GM23338 (cell line): ENCODE data around the gene ME3. TPM values are rescaled to one million over a fixed set of nuclear protein-coding genes. Genes with fewer than 3 reads are reported as not detected.

ENCODE experiments used
- ATAC-seq: fragments of 200-7000 bp; cut with Tn5 transposase; 3 replicates; pipeline ENCODE4 v1.9.1; 2020
- DNase-seq: peaks from one replicate; pipeline ENCODE4 v3.0.0-alpha.2; 2015; ENCODE audit warnings: low spot score
- H2AFZ ChIP-seq: fragments of 200-600 bp; sonication (generic); 2 replicates; pipeline ENCODE4 v1.8.0; 2016; ENCODE audit warnings: antibody characterized with exemption, mild to moderate bottlenecking, moderate library complexity
- H3F3A ChIP-seq: fragments of 200-600 bp; sonication (generic); replicated peaks from 2 replicates; pipeline ENCODE4 v1.8.0; 2017; ENCODE audit warnings: antibody characterized with exemption, mixed run types, low read depth
- H3K27ac ChIP-seq: fragments of 200-600 bp; sonication (generic); 2 replicates; pipeline ENCODE4 v1.6.1; 2016; ENCODE audit warnings: low read depth
- H3K27me3 ChIP-seq: fragments of 200-600 bp; sonication (generic); 2 replicates; pipeline ENCODE4 v1.8.0; 2016; ENCODE audit warnings: mild to moderate bottlenecking, mixed run types, moderate library complexity; ENCODE audit not compliant: insufficient read depth
- H3K36me3 ChIP-seq: fragments of 200-600 bp; sonication (generic); 2 replicates; pipeline ENCODE4 v1.8.0; 2016; ENCODE audit warnings: mild to moderate bottlenecking; ENCODE audit not compliant: insufficient read depth
- H3K4me1 ChIP-seq: fragments of 200-600 bp; sonication (generic); 2 replicates; pipeline ENCODE4 v1.8.0; 2016; ENCODE audit warnings: mild to moderate bottlenecking, moderate library complexity; ENCODE audit not compliant: insufficient read depth
- H3K4me2 ChIP-seq: fragments of 200-600 bp; sonication (generic); 2 replicates; pipeline ENCODE4 v1.7.1; 2017; ENCODE audit warnings: mixed run types
- H3K4me3 ChIP-seq: fragments of 200-600 bp; sonication (generic); 2 replicates; pipeline ENCODE4 v1.6.1; 2016; ENCODE audit warnings: mixed run types
- H3K79me2 ChIP-seq: fragments of 200-600 bp; sonication (generic); replicated peaks from 2 replicates; pipeline ENCODE4 v1.8.0; 2017; ENCODE audit warnings: mild to moderate bottlenecking; ENCODE audit not compliant: insufficient read depth
- H3K9me2 ChIP-seq: fragments of 200-600 bp; sonication (generic); 2 replicates; pipeline ENCODE4 v1.8.0; 2017; ENCODE audit not compliant: insufficient read depth
- H4K20me1 ChIP-seq: fragments of 200-600 bp; sonication (generic); replicated peaks from 2 replicates; pipeline ENCODE4 v1.8.0; 2017; ENCODE audit warnings: mild to moderate bottlenecking; ENCODE audit not compliant: insufficient read depth
- H3K27ac Mint-ChIP-seq: 2 replicates; pipeline ENCODE4 v1.8.0; 2020; ENCODE audit warnings: inconsistent platforms, mild to moderate bottlenecking, moderate library complexity, mixed read lengths
- H3K27me3 Mint-ChIP-seq: 3 replicates; pipeline ENCODE4 v1.8.0; 2022; ENCODE audit warnings: low read depth, mild to moderate bottlenecking, moderate library complexity, mixed read lengths, inconsistent platforms; ENCODE audit not compliant: insufficient read depth, poor library complexity
- H3K36me3 Mint-ChIP-seq: 3 replicates; pipeline ENCODE4 v1.8.0; 2021; ENCODE audit warnings: low read depth, mild to moderate bottlenecking, inconsistent platforms, moderate library complexity, mixed read lengths
- H3K4me1 Mint-ChIP-seq: 3 replicates; pipeline ENCODE4 v1.8.0; 2020; ENCODE audit warnings: mild to moderate bottlenecking, inconsistent platforms, mixed read lengths
- H3K4me3 Mint-ChIP-seq: 3 replicates; pipeline ENCODE4 v1.8.0; 2021; ENCODE audit warnings: moderate library complexity, mild to moderate bottlenecking, inconsistent platforms, mixed read lengths
- H3K9me3 Mint-ChIP-seq: 3 replicates; pipeline ENCODE4 v1.8.0; 2020; ENCODE audit warnings: moderate library complexity, mild to moderate bottlenecking, inconsistent platforms, mixed read lengths
- CREB1 ChIP-seq: fragments of 250-450 bp; sonication (Bioruptor Pico); IDR thresholded peaks from 2 replicates; pipeline ENCODE4 v1.5.0; 2020; ENCODE audit warnings: low read depth, mild to moderate bottlenecking, moderate library complexity
- EZH2 ChIP-seq: fragments of 200-600 bp; sonication (generic); IDR thresholded peaks from one replicate; pipeline ENCODE4 v1.8.0; 2017; ENCODE audit warnings: antibody characterized with exemption, mild to moderate bottlenecking, low read depth; ENCODE audit not compliant: unreplicated experiment
- EZH2phosphoT487 ChIP-seq: fragments of 200-600 bp; sonication (generic); IDR thresholded peaks from one replicate; pipeline ENCODE4 v1.8.1; 2018; ENCODE audit warnings: antibody characterized with exemption; ENCODE audit not compliant: unreplicated experiment
- JUNB ChIP-seq: IDR thresholded peaks from one replicate; pipeline ENCODE4 v1.6.1; 2016; ENCODE audit warnings: antibody characterized with exemption; ENCODE audit not compliant: unreplicated experiment
- NANOG ChIP-seq: IDR thresholded peaks from 2 replicates; pipeline ENCODE4 v1.6.1; 2016; ENCODE audit warnings: antibody characterized with exemption, borderline replicate concordance
- POLR2AphosphoS5 ChIP-seq: IDR thresholded peaks from 2 replicates; pipeline ENCODE4 v1.6.1; 2016; ENCODE audit warnings: antibody characterized with exemption, low read depth
- REST ChIP-seq: IDR thresholded peaks from one replicate; pipeline ENCODE4 v1.6.1; 2018; ENCODE audit warnings: antibody characterized with exemption; ENCODE audit not compliant: unreplicated experiment
- STAT1 ChIP-seq: IDR thresholded peaks from one replicate; pipeline ENCODE4 v1.6.1; 2016; ENCODE audit warnings: antibody characterized with exemption; ENCODE audit not compliant: unreplicated experiment
- ZNF114 ChIP-seq: fragments of 250-450 bp; sonication (Bioruptor Pico); IDR thresholded peaks from 2 replicates; pipeline ENCODE4 v1.5.0; 2020; ENCODE audit warnings: mild to moderate bottlenecking, moderate library complexity
- ZNF331 ChIP-seq: fragments of 250-450 bp; sonication (Bioruptor Pico); IDR thresholded peaks from 2 replicates; pipeline ENCODE4 v1.5.0; 2020; ENCODE audit warnings: low read depth, mild to moderate bottlenecking, moderate library complexity
- polyA plus RNA-seq: library from polyadenylated mRNA; unstranded; fragments of >200 nt; fragmentation: Nextera tagmentation; extraction: Ambion mirVana; gene quantifications from 2 replicates; pipeline ENCODE4 v1.2.1, GENCODE V29; 2016
- total RNA-seq: library from RNA; depleted of rRNA; stranded (reverse); fragments of >200 nt; shearing (Covaris generic); gene quantifications from 2 replicates; pipeline ENCODE4 v1.2.3, GENCODE V29; 2014
- TF ChIP-seq, protein P1 (sequence below), 2 experiments: fragments of 200-600 bp in 1 of 2; sonication (generic) in 1 of 2; conservative IDR thresholded peaks; 2 replicates each; pipeline versions ENCODE4 v1.5.1 to v1.6.1; 2016 to 2017; ENCODE audit warnings: antibody characterized with exemption in 2 of 2, low read depth in 2 of 2, mild to moderate bottlenecking in 2 of 2, moderate library complexity in 1 of 2
- TF ChIP-seq, protein P2 (sequence below): IDR thresholded peaks from 2 replicates; pipeline ENCODE4 v1.6.1; 2016; ENCODE audit warnings: antibody characterized with exemption
- TF ChIP-seq, protein P3 (sequence below): fragments of 250-450 bp; sonication (Bioruptor Pico); IDR thresholded peaks from 2 replicates; pipeline ENCODE4 v1.5.0; 2020; ENCODE audit warnings: mild to moderate bottlenecking, moderate library complexity

The ME3 gene
- total and polyA plus RNA-seq, 2 experiments from 2014 or later = 1.3 to 4.0 TPM

DNA sequence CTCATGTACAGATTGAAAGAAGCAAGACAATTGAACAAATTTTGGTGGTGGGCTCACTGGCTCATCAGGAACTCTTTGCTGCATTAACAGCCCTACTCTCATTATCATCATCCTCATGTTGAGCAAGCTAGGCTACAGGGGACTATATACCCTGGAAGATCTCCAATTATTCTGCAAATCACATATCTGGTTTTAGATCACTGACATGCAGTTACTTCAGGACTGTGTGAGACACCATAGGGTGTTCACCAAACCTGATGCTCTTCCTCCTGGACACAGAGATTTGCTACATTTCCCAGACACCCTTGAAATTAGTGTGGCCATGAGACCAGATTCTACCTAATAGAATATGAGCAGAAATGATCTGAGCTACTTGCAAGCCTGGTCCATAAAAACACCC is 23.0 kb upstream of the ME3 start:
- DNase-seq (no peak), ATAC-seq (no peak)
- Histone ChIP-seq H3K4me3 (no peak overlapping the region), H3K27ac (no peak overlapping the region), H3K4me2 (no peak overlapping the region), H2AFZ (no peak overlapping the region), H3K27me3 (no peaks in the 10 kb centered on the region), H3F3A (no peaks in the 10 kb centered on the region), H3K9me2 (no peaks in the 10 kb centered on the region), H3K4me1 (no peaks in the 10 kb centered on the region), H3K36me3 (no peaks in the 10 kb centered on the region), H3K79me2 (no peaks in the 10 kb centered on the region), H4K20me1 (no peaks in the 10 kb centered on the region)
- Mint-ChIP-seq H3K4me3 (no peak overlapping the region), H3K4me1 (peaks cover 16% of the 10 kb centered on the region), H3K27ac (no peak overlapping the region), H3K27me3 (peaks cover 2% of the 10 kb centered on the region), H3K9me3 (no peaks in the 10 kb centered on the region), H3K36me3 (no peaks in the 10 kb centered on the region)
- no peak for TF ChIP-seq REST
- TF ChIP-seq EZH2phosphoT487 = no peak
- TF ChIP-seq POLR2AphosphoS5 = no peak
- TF ChIP-seq ZNF114 (CRISPR knock-in tag) = no peak
- TF ChIP-seq, protein P1, sequence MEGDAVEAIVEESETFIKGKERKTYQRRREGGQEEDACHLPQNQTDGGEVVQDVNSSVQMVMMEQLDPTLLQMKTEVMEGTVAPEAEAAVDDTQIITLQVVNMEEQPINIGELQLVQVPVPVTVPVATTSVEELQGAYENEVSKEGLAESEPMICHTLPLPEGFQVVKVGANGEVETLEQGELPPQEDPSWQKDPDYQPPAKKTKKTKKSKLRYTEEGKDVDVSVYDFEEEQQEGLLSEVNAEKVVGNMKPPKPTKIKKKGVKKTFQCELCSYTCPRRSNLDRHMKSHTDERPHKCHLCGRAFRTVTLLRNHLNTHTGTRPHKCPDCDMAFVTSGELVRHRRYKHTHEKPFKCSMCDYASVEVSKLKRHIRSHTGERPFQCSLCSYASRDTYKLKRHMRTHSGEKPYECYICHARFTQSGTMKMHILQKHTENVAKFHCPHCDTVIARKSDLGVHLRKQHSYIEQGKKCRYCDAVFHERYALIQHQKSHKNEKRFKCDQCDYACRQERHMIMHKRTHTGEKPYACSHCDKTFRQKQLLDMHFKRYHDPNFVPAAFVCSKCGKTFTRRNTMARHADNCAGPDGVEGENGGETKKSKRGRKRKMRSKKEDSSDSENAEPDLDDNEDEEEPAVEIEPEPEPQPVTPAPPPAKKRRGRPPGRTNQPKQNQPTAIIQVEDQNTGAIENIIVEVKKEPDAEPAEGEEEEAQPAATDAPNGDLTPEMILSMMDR (conservative IDR thresholded peaks at IDR 0.05; ENCODE audit: low read depth in 2 of 2) = no peak
- TF ChIP-seq NANOG = no peak
- TF ChIP-seq EZH2 = no peak
- TF ChIP-seq, protein P2, sequence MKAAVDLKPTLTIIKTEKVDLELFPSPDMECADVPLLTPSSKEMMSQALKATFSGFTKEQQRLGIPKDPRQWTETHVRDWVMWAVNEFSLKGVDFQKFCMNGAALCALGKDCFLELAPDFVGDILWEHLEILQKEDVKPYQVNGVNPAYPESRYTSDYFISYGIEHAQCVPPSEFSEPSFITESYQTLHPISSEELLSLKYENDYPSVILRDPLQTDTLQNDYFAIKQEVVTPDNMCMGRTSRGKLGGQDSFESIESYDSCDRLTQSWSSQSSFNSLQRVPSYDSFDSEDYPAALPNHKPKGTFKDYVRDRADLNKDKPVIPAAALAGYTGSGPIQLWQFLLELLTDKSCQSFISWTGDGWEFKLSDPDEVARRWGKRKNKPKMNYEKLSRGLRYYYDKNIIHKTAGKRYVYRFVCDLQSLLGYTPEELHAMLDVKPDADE = no peak
- TF ChIP-seq, protein P3, sequence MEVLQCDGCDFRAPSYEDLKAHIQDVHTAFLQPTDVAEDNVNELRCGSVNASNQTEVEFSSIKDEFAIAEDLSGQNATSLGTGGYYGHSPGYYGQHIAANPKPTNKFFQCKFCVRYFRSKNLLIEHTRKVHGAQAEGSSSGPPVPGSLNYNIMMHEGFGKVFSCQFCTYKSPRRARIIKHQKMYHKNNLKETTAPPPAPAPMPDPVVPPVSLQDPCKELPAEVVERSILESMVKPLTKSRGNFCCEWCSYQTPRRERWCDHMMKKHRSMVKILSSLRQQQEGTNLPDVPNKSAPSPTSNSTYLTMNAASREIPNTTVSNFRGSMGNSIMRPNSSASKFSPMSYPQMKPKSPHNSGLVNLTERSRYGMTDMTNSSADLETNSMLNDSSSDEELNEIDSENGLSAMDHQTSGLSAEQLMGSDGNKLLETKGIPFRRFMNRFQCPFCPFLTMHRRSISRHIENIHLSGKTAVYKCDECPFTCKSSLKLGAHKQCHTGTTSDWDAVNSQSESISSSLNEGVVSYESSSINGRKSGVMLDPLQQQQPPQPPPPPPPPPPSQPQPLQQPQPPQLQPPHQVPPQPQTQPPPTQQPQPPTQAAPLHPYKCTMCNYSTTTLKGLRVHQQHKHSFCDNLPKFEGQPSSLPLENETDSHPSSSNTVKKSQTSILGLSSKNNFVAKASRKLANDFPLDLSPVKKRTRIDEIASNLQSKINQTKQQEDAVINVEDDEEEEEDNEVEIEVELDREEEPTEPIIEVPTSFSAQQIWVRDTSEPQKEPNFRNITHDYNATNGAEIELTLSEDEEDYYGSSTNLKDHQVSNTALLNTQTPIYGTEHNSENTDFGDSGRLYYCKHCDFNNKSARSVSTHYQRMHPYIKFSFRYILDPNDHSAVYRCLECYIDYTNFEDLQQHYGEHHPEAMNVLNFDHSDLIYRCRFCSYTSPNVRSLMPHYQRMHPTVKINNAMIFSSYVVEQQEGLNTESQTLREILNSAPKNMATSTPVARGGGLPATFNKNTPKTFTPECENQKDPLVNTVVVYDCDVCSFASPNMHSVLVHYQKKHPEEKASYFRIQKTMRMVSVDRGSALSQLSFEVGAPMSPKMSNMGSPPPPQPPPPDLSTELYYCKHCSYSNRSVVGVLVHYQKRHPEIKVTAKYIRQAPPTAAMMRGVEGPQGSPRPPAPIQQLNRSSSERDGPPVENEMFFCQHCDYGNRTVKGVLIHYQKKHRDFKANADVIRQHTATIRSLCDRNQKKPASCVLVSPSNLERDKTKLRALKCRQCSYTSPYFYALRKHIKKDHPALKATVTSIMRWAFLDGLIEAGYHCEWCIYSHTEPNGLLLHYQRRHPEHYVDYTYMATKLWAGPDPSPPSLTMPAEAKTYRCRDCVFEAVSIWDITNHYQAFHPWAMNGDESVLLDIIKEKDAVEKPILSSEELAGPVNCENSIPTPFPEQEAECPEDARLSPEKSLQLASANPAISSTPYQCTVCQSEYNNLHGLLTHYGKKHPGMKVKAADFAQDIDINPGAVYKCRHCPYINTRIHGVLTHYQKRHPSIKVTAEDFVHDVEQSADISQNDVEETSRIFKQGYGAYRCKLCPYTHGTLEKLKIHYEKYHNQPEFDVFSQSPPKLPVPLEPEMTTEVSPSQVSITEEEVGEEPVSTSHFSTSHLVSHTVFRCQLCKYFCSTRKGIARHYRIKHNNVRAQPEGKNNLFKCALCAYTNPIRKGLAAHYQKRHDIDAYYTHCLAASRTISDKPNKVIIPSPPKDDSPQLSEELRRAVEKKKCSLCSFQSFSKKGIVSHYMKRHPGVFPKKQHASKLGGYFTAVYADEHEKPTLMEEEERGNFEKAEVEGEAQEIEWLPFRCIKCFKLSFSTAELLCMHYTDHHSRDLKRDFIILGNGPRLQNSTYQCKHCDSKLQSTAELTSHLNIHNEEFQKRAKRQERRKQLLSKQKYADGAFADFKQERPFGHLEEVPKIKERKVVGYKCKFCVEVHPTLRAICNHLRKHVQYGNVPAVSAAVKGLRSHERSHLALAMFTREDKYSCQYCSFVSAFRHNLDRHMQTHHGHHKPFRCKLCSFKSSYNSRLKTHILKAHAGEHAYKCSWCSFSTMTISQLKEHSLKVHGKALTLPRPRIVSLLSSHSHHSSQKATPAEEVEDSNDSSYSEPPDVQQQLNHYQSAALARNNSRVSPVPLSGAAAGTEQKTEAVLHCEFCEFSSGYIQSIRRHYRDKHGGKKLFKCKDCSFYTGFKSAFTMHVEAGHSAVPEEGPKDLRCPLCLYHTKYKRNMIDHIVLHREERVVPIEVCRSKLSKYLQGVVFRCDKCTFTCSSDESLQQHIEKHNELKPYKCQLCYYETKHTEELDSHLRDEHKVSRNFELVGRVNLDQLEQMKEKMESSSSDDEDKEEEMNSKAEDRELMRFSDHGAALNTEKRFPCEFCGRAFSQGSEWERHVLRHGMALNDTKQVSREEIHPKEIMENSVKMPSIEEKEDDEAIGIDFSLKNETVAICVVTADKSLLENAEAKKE (CRISPR knock-in tag) = no peak
- TF ChIP-seq JUNB = no peak
- TF ChIP-seq ZNF331 = no peak
- TF ChIP-seq CREB1 (CRISPR knock-in tag) = no peak
- TF ChIP-seq STAT1 = no peak
